IPS-20b (cell line): ENCODE data around the gene TOR1AIP1.

Source experiments
- H3K27ac ChIP-seq: one replicate; pipeline ENCODE4 v1.5.1; 2013; ENCODE audit warnings: low read length
- H3K27me3 ChIP-seq: 2 replicates; pipeline ENCODE4 v1.6.1; 2013; ENCODE audit warnings: mild to moderate bottlenecking, low read length, inconsistent platforms; ENCODE audit not compliant: insufficient read depth
- H3K36me3 ChIP-seq: 2 replicates; pipeline ENCODE4 v1.6.1; 2013; ENCODE audit warnings: low read depth, mild to moderate bottlenecking, inconsistent platforms, low read length, moderate library complexity; ENCODE audit not compliant: insufficient read depth
- H3K4me1 ChIP-seq: 2 replicates; pipeline ENCODE4 v1.6.1; 2013; ENCODE audit warnings: mild to moderate bottlenecking, control low read depth, inconsistent platforms, low read length, moderate library complexity; ENCODE audit not compliant: insufficient read depth
- H3K4me3 ChIP-seq: 2 replicates; pipeline ENCODE4 v1.5.1; 2013; ENCODE audit warnings: mild to moderate bottlenecking, low read length, inconsistent platforms
- H3K9ac ChIP-seq: 2 replicates; pipeline ENCODE4 v1.6.1; 2013; ENCODE audit warnings: low read depth, mild to moderate bottlenecking, inconsistent platforms, low read length, moderate library complexity
- H3K9me3 ChIP-seq: 2 replicates; pipeline ENCODE4 v1.6.1; 2013; ENCODE audit warnings: mild to moderate bottlenecking, low read depth, low read length, inconsistent platforms; ENCODE audit not compliant: insufficient read depth

The TOR1AIP1 gene

GRCh38 chr1:179867493-179868330, 14.4 kb upstream of the TOR1AIP1 start:
- H3K27me3 ChIP-seq: no peaks in the 10 kb centered on the region
- no peaks in the 10 kb centered on the region for H3K9me3 ChIP-seq
- peaks cover 76% of the 10 kb centered on the region for H3K36me3 ChIP-seq
- H3K4me1 ChIP-seq: no peaks in the 10 kb centered on the region
- no peak overlapping the region for H3K27ac ChIP-seq
- no peak overlapping the region for H3K9ac ChIP-seq
- H3K4me3 ChIP-seq: no peak overlapping the region

- Histone ChIP-seq H3K4me3 (no peak overlapping the region), H3K36me3 (peaks cover 75% of the 10 kb centered on the region), H3K27me3 (no peaks in the 10 kb centered on the region), H3K9ac (no peak overlapping the region), H3K4me1 (no peaks in the 10 kb centered on the region), H3K9me3 (no peaks in the 10 kb centered on the region), H3K27ac (no peak overlapping the region)
Observed at GRCh38 chr1:179870870-179871269, 11.2 kb upstream of the TOR1AIP1 start.

GRCh38 chr1:179871940-179872339, 10.1 kb upstream of the TOR1AIP1 start:
- H3K27me3 ChIP-seq: no peaks in the 10 kb centered on the region
- 0 out of 2 replicates have a peak, but pooled peaks cover 2% of the 10 kb centered on the region for H3K4me1 ChIP-seq
- no peaks in the 10 kb centered on the region for H3K9me3 ChIP-seq
- H3K36me3 ChIP-seq: peaks cover 64% of the 10 kb centered on the region
- no peak overlapping the region for H3K9ac ChIP-seq
- no peak overlapping the region for H3K27ac ChIP-seq
- no peak overlapping the region for H3K4me3 ChIP-seq

GRCh38 chr1:179872558-179872957, 9.5 kb upstream of the TOR1AIP1 start:
- Histone ChIP-seq H3K4me3 (no peak overlapping the region), H3K27ac (no peak overlapping the region), H3K9me3 (no peaks in the 10 kb centered on the region), H3K27me3 (no peaks in the 10 kb centered on the region), H3K9ac (no peak overlapping the region), H3K4me1 (0 out of 2 replicates have a peak, but pooled peaks cover 2% of the 10 kb centered on the region), H3K36me3 (peaks cover 60% of the 10 kb centered on the region)

DNA sequence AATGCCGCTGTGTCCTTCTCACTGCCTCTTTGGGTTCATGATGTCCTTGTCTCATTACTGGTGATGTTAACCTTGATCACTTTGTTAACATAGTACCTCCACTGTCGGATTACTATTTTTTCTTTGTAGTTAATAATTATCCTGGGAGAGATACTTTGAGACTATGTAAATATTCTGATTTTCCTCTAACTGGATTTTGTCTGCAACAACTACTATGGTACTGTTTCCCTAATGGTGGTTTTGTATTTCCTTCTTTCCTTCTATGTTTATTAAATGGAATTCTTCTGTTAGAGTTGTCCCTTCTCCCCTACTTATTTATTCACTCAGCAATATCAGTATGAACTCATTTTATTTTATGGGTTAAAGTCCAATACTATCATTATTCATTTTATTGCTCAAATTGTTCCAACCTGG, 8.6 kb upstream of the TOR1AIP1 start:
- Histone ChIP-seq H3K4me1 (0 out of 2 replicates have a peak, but pooled peaks cover 2% of the 10 kb centered on the region), H3K9me3 (no peaks in the 10 kb centered on the region), H3K36me3 (peaks cover 53% of the 10 kb centered on the region), H3K27ac (no peak overlapping the region), H3K9ac (no peak overlapping the region), H3K27me3 (no peaks in the 10 kb centered on the region), H3K4me3 (no peak overlapping the region)

DNA sequence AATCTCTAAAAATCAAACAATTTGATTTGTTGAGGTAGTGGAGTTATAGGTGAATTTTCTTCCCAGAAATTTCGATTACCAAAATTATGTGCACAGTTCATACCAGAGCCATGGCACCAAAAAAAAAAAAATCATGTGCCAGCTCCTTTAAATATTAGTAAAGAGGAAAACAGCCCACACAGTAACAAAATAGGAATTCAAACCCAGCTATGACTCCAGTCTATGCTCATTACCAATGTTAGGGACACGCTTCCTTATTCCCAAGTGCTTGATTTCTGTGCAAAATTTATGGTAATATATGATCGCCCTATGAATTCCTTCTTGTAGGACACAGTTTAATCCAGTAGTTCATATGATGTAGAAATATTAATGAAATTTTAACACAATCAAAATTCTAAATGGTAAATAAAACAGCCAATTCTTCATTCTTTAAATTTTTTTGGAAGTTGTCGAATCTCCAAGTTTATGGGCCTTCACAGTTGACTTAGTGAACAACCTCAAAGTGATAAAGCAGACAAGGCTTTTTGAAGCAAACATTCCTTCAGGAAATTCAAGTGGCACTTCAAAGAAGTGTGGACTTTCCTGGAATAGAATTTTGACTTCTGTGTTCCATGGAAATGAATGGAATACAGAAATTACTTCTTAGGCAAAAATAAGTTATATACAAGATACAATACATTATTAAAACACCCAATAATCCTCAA, 6.3 kb upstream of the TOR1AIP1 start:
- H3K9ac ChIP-seq: no peak overlapping the region; the same call in 1 of the 2 replicates
- no peaks in the 10 kb centered on the region for H3K27me3 ChIP-seq
- H3K4me3 ChIP-seq: peak overlapping the region; percentile 96
- no peaks in the 10 kb centered on the region for H3K9me3 ChIP-seq
- H3K4me1 ChIP-seq: 0 out of 2 replicates have a peak, but pooled peaks cover 2% of the 10 kb centered on the region
- H3K36me3 ChIP-seq: peaks cover 37% of the 10 kb centered on the region
- no peak overlapping the region for H3K27ac ChIP-seq

- no peaks in the 10 kb centered on the region for H3K27me3 ChIP-seq
- no peak overlapping the region for H3K27ac ChIP-seq
- peaks cover 5% of the 10 kb centered on the region; the same call in 1 of the 2 replicates for H3K4me1 ChIP-seq
- peak overlapping the region; percentile 96 for H3K4me3 ChIP-seq
- peaks cover 36% of the 10 kb centered on the region for H3K36me3 ChIP-seq
- peak overlapping the region; percentile 91; the same call in 1 of the 2 replicates for H3K9ac ChIP-seq
- no peaks in the 10 kb centered on the region for H3K9me3 ChIP-seq
Observed at GRCh38 chr1:179876300-179876715, 5.8 kb upstream of the TOR1AIP1 start.

- Histone ChIP-seq H3K27ac (no peak within 1 kb of the TSS), H3K9me3 (no peaks in the 10 kb centered on the region), H3K27me3 (no peaks in the 10 kb centered on the region), H3K4me3 (peak within 1 kb of the TSS; percentile 96), H3K4me1 (peaks cover 6% of the 10 kb centered on the region; the same call in 1 of the 2 replicates), H3K36me3 (peaks cover 26% of the 10 kb centered on the region), H3K9ac (peak within 1 kb of the TSS; percentile 91)
Observed at GRCh38 chr1:179877586-179878265, 4.4 kb upstream of the TOR1AIP1 start, which contains the start of gene TOR1AIP2. TOR1AIP2 (minus strand) TSS chr1:179877803; CDS start chr1:179852665, 25,138 bp downstream.

GRCh38 chr1:179879797-179880196, 2.3 kb upstream of the TOR1AIP1 start:
- peaks cover 10% of the 10 kb centered on the region for H3K36me3 ChIP-seq
- H3K27ac ChIP-seq: no peak overlapping the region
- H3K9me3 ChIP-seq: no peaks in the 10 kb centered on the region
- peaks cover 6% of the 10 kb centered on the region; the same call in 1 of the 2 replicates for H3K4me1 ChIP-seq
- H3K4me3 ChIP-seq: no peak overlapping the region
- no peak overlapping the region for H3K9ac ChIP-seq
- H3K27me3 ChIP-seq: no peaks in the 10 kb centered on the region

GRCh38 chr1:179881642-179882252, 338 bp upstream of the TOR1AIP1 start:
- Histone ChIP-seq H3K9ac (peak overlapping the region; percentile 97), H3K9me3 (no peaks in the 10 kb centered on the region), H3K4me3 (peak overlapping the region; percentile 87), H3K27me3 (no peaks in the 10 kb centered on the region), H3K4me1 (peaks cover 4% of the 10 kb centered on the region; the same call in 1 of the 2 replicates), H3K36me3 (peaks cover 23% of the 10 kb centered on the region), H3K27ac (peak overlapping the region; percentile 93)
